Measurements from ENCODE around the gene TAS2R38.

DNA sequence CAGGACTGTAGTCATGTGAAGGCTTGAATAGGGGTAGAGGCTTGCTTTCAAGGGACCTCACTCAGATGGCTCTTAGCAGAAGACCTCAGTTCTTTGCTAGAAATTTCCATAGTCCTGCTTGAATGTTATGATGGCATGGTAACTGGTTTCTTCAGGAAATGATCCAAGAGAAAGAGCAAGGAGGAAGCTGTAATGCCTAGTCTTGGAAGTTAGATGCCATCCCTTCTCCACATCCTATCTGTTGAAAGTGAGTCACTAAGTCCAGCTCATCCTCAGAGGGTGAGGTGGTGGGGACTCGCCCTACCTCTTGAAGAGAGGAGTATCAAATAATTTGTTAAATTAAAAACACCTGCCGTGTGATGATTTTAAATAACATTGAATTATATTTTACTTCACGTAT is 26.7 kb upstream of the TAS2R38 start:
- TF ChIP-seq, protein P1, sequence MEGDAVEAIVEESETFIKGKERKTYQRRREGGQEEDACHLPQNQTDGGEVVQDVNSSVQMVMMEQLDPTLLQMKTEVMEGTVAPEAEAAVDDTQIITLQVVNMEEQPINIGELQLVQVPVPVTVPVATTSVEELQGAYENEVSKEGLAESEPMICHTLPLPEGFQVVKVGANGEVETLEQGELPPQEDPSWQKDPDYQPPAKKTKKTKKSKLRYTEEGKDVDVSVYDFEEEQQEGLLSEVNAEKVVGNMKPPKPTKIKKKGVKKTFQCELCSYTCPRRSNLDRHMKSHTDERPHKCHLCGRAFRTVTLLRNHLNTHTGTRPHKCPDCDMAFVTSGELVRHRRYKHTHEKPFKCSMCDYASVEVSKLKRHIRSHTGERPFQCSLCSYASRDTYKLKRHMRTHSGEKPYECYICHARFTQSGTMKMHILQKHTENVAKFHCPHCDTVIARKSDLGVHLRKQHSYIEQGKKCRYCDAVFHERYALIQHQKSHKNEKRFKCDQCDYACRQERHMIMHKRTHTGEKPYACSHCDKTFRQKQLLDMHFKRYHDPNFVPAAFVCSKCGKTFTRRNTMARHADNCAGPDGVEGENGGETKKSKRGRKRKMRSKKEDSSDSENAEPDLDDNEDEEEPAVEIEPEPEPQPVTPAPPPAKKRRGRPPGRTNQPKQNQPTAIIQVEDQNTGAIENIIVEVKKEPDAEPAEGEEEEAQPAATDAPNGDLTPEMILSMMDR (IDR thresholded peaks at IDR 0.05 in 8 of 11, conservative IDR thresholded peaks at IDR 0.05 in 3 of 11), result no peak
- TF ChIP-seq POLR2A (IDR thresholded peaks at IDR 0.05) (no peak), POLR2AphosphoS5 (IDR thresholded peaks at IDR 0.05) (no peak)

Measured in spleen (tissue), 7 donors.